Gastroesophageal sphincter (tissue), 4 donors: ENCODE measurements around the gene NRP1. TPM values are rescaled to one million over a fixed set of nuclear protein-coding genes. Genes with fewer than 3 reads are reported as not detected.
"Not testable (repeated sequence)": the region's sequence is repeated elsewhere in the genome, so short reads cannot be mapped to it uniquely, and the experiment has no call there.

ENCODE experiments used
- ATAC-seq: fragments of 150-250 bp; one replicate; pipeline ENCODE4 v1.9.1; 2016; ENCODE audit warnings: mild to moderate bottlenecking, moderate library complexity
- H3K27ac ChIP-seq, 4 donors: fragments of 200-600 bp; sonication (generic) in 3 of 4; 1 replicate in 3 of 4; 2 replicates in 1 of 4; pipeline ENCODE4 v1.5.1; 2016 to 2019
- H3K27me3 ChIP-seq: fragments of 200-600 bp; sonication (generic); one replicate; pipeline ENCODE4 v1.5.1; 2019
- H3K36me3 ChIP-seq, 2 donors: fragments of 200-600 bp; sonication (generic); one replicate each; pipeline ENCODE4 v1.5.1; 2019; ENCODE audit warnings: control low read depth in 1 of 2
- H3K4me1 ChIP-seq, 3 donors: fragments of 200-600 bp; sonication (generic); 1 replicate in 2 of 3; 2 replicates in 1 of 3; pipeline ENCODE4 v1.5.1; 2016 to 2019; ENCODE audit warnings: control low read depth in 2 of 3
- H3K4me3 ChIP-seq, 2 donors: fragments of 200-600 bp; sonication (generic); one replicate each; pipeline ENCODE4 v1.5.1; 2019; ENCODE audit warnings: mild to moderate bottlenecking in 1 of 2, moderate library complexity in 1 of 2
- H3K9me3 ChIP-seq, 3 donors: fragments of 200-600 bp; sonication (generic); one replicate each; pipeline ENCODE4 v1.5.1; 2017 to 2019; ENCODE audit warnings: control low read depth in 2 of 3
- CTCF ChIP-seq, 4 experiments: fragments of 200-600 bp in 2 of 4; fragments of 450-650 bp in 2 of 4; sonication (generic) in 1 of 4; IDR thresholded peaks; one replicate each; pipeline ENCODE4 v1.5.1; 2017 to 2019; ENCODE audit warnings: antibody characterized with exemption in 4 of 4, mild to moderate bottlenecking in 2 of 4, moderate library complexity in 2 of 4
- EP300 ChIP-seq: sonication (generic); formaldehyde crosslinking; IDR thresholded peaks from one replicate; pipeline ENCODE4 v1.6.1; 2017; ENCODE audit warnings: antibody characterized with exemption, mild to moderate bottlenecking
- POLR2A ChIP-seq, 2 donors: fragments of 450-650 bp; IDR thresholded peaks; one replicate each; pipeline ENCODE4 v1.6.1; 2017; ENCODE audit warnings: antibody characterized with exemption in 2 of 2, mild to moderate bottlenecking in 2 of 2, moderate library complexity in 1 of 2
- POLR2AphosphoS5 ChIP-seq: sonication (generic); formaldehyde crosslinking; IDR thresholded peaks from one replicate; pipeline ENCODE4 v1.6.1; 2017; ENCODE audit warnings: antibody characterized with exemption
- WGBS, 2 donors: methylation state at CpG; one replicate each; pipeline ENCODE4 v1.1.5; 2018; ENCODE audit warnings: low coverage in 1 of 2; 5-methylcytosine and 5-hydroxymethylcytosine counted together
- total RNA-seq, 4 donors: library from RNA; depleted of rRNA; stranded (reverse); fragments of >200 nt; gene quantifications; one replicate each; pipeline ENCODE4 v1.1.0, GENCODE V29; 2016

NRP1 gene
- total RNA-seq = 10 to 100 TPM; 43.4 to 95.4 (median 52.7) TPM

- H3K9me3 ChIP-seq = no peaks in the 10 kb centered on the region
- peak within 1 kb of the TSS; percentile 81 to 84 for H3K4me3 ChIP-seq
- H3K27ac ChIP-seq = peak within 1 kb of the TSS; percentile 78 to 96 (median 94)
- 0 to 2% methylated on average over 3 to 15 of the region's 44 CpGs for WGBS, 2 donors
- peaks cover 2 to 65% (median 10%) of the 10 kb centered on the region in 3 donors for H3K4me1 ChIP-seq
- TF ChIP-seq EP300 = no peak
- TF ChIP-seq CTCF (IDR thresholded peaks at IDR 0.05) = peak in 1 of 4 experiments; percentile 2
- TF ChIP-seq POLR2AphosphoS5 = peak; percentile 42
- TF ChIP-seq POLR2A (IDR thresholded peaks at IDR 0.05) = peak in 1 of 2 donors; percentile 29
- ATAC-seq = peak; percentile 1
- H3K27me3 ChIP-seq = no peaks in the 10 kb centered on the region
- no peaks in the 10 kb centered on the region for H3K36me3 ChIP-seq
These were observed at the start of gene NRP1 for GRCh38 chr10:33334153-33334804. NRP1 (minus strand) TSS chr10:33334667; CDS start chr10:33334382, 285 bp downstream.

- not testable (repeated sequence) for ATAC-seq, H3K27me3 ChIP-seq, H3K36me3 ChIP-seq, H3K9me3 ChIP-seq, H3K27ac ChIP-seq, H3K4me3 ChIP-seq
- H3K4me1 ChIP-seq = peaks cover 0 to 17% (median 0%) of the 10 kb centered on the region in 3 donors
- WGBS, 2 donors = 78 to 83% methylated on average over 3 of the region's 3 CpGs
These were observed 49.7 kb upstream of the NRP1 start for GRCh38 chr10:33384201-33384600.

- Histone ChIP-seq H3K27ac (no peak overlapping the region), H3K4me3 (no peak overlapping the region), H3K4me1 (peaks cover 0 to 17% (median 0%) of the 10 kb centered on the region in 3 donors), H3K36me3 (no peaks in the 10 kb centered on the region), H3K27me3 (no peaks in the 10 kb centered on the region), H3K9me3 (no peaks in the 10 kb centered on the region)
- no peak for ATAC-seq
- 84 to 94% methylated on average over 2 to 3 of the region's 4 CpGs for WGBS, 2 donors
- TF ChIP-seq POLR2A (IDR thresholded peaks at IDR 0.05) (no peak), CTCF (IDR thresholded peaks at IDR 0.05) (no peak), POLR2AphosphoS5 (no peak), EP300 (no peak)
These were observed 48.6 kb upstream of the NRP1 start for GRCh38 chr10:33382921-33383713.

- no peak for ATAC-seq
- Histone ChIP-seq H3K36me3 (no peaks in the 10 kb centered on the region), H3K9me3 (no peaks in the 10 kb centered on the region), H3K27me3 (no peaks in the 10 kb centered on the region), H3K4me3 (no peak overlapping the region), H3K4me1 (peaks cover 0 to 17% (median 0%) of the 10 kb centered on the region in 3 donors), H3K27ac (no peak overlapping the region)
- 43% methylated on average over 2 of the region's 2 CpGs; no CpG with 5 or more reads in 1 of the 2 donors for WGBS, 2 donors
- no peak for TF ChIP-seq POLR2AphosphoS5
- no peak for TF ChIP-seq POLR2A (IDR thresholded peaks at IDR 0.05)
- no peak for TF ChIP-seq EP300
- no peak for TF ChIP-seq CTCF (IDR thresholded peaks at IDR 0.05)
These were observed 47.7 kb upstream of the NRP1 start for GRCh38 chr10:33382216-33382600.

- WGBS, 2 donors = 40 to 61% methylated on average over 9 to 12 of the region's 12 CpGs
- Histone ChIP-seq H3K4me3 (no peak overlapping the region), H3K9me3 (no peaks in the 10 kb centered on the region), H3K36me3 (no peaks in the 10 kb centered on the region), H3K27ac (no peak overlapping the region), H3K4me1 (peaks cover 0 to 17% (median 0%) of the 10 kb centered on the region in 3 donors), H3K27me3 (no peaks in the 10 kb centered on the region)
- TF ChIP-seq EP300 = no peak
- no peak for TF ChIP-seq POLR2AphosphoS5
- no peak for TF ChIP-seq POLR2A (IDR thresholded peaks at IDR 0.05)
- no peak for TF ChIP-seq CTCF (IDR thresholded peaks at IDR 0.05)
- peak; percentile 57 for ATAC-seq
These were observed 47.2 kb upstream of the NRP1 start for GRCh38 chr10:33381451-33382215.
